ENCODE results near the gene SDK2. TPM values are rescaled to one million over a fixed set of nuclear protein-coding genes. Genes with fewer than 3 reads are reported as not detected.

SDK2 gene
- total RNA-seq, 1 donor from 2014 or later, result 12.3 TPM

- Mint-ChIP-seq H3K36me3 (ENCODE audit: unreplicated experiment) (no peaks in the 10 kb centered on the region), H3K4me1 (ENCODE audit: low read depth, unreplicated experiment) (no peaks in the 10 kb centered on the region), H3K27me3 (ENCODE audit: unreplicated experiment) (peaks cover 7% of the 10 kb centered on the region), H3K9me3 (ENCODE audit: unreplicated experiment) (no peaks in the 10 kb centered on the region), H3K4me3 (ENCODE audit: unreplicated experiment) (no peak overlapping the region), H3K27ac (ENCODE audit: unreplicated experiment) (no peak overlapping the region)
- no peak for DNase-seq
- no peak for TF ChIP-seq CTCF (IDR thresholded peaks at IDR 0.05; ENCODE audit: partially characterized antibody, unreplicated experiment)
These were observed 246.9 kb downstream of the SDK2 start for GRCh38 chr17:73397278-73397826.

GRCh38 chr17:73396431-73397277 lies 247.6 kb downstream of the SDK2 start:
- no peaks in the 10 kb centered on the region for H3K4me1 Mint-ChIP-seq (ENCODE audit: low read depth, unreplicated experiment)
- H3K27me3 Mint-ChIP-seq (ENCODE audit: unreplicated experiment), result peaks cover 7% of the 10 kb centered on the region
- H3K27ac Mint-ChIP-seq (ENCODE audit: unreplicated experiment), result no peak overlapping the region
- H3K36me3 Mint-ChIP-seq (ENCODE audit: unreplicated experiment), result no peaks in the 10 kb centered on the region
- H3K9me3 Mint-ChIP-seq (ENCODE audit: unreplicated experiment), result no peaks in the 10 kb centered on the region
- TF ChIP-seq CTCF (IDR thresholded peaks at IDR 0.05; ENCODE audit: partially characterized antibody, unreplicated experiment), result no peak
- H3K4me3 Mint-ChIP-seq (ENCODE audit: unreplicated experiment), result no peak overlapping the region
- no peak for DNase-seq

- H3K9me3 Mint-ChIP-seq (ENCODE audit: unreplicated experiment), result no peaks in the 10 kb centered on the region
- no peaks in the 10 kb centered on the region for H3K4me1 Mint-ChIP-seq (ENCODE audit: low read depth, unreplicated experiment)
- H3K4me3 Mint-ChIP-seq (ENCODE audit: unreplicated experiment), result no peak overlapping the region
- TF ChIP-seq CTCF (IDR thresholded peaks at IDR 0.05; ENCODE audit: partially characterized antibody, unreplicated experiment), result no peak
- peaks cover 7% of the 10 kb centered on the region for H3K27me3 Mint-ChIP-seq (ENCODE audit: unreplicated experiment)
- H3K36me3 Mint-ChIP-seq (ENCODE audit: unreplicated experiment), result no peaks in the 10 kb centered on the region
- no peak for DNase-seq
- no peak overlapping the region for H3K27ac Mint-ChIP-seq (ENCODE audit: unreplicated experiment)
These were observed 249.5 kb downstream of the SDK2 start for GRCh38 chr17:73394512-73395450.

- Mint-ChIP-seq H3K4me3 (ENCODE audit: unreplicated experiment) (no peak overlapping the region), H3K27me3 (ENCODE audit: unreplicated experiment) (peaks cover 7% of the 10 kb centered on the region), H3K4me1 (ENCODE audit: low read depth, unreplicated experiment) (no peaks in the 10 kb centered on the region), H3K9me3 (ENCODE audit: unreplicated experiment) (no peaks in the 10 kb centered on the region), H3K36me3 (ENCODE audit: unreplicated experiment) (no peaks in the 10 kb centered on the region), H3K27ac (ENCODE audit: unreplicated experiment) (no peak overlapping the region)
- TF ChIP-seq CTCF (IDR thresholded peaks at IDR 0.05; ENCODE audit: partially characterized antibody, unreplicated experiment), result no peak
- DNase-seq, result no peak
These were observed 250.3 kb downstream of the SDK2 start for GRCh38 chr17:73393962-73394361.

Measured in glutamatergic neuron (in vitro differentiated cells).